ENCODE data around the gene TAOK1. TPM values are rescaled to one million over a fixed set of nuclear protein-coding genes. Genes with fewer than 3 reads are reported as not detected.

Gene TAOK1
- total RNA-seq, 3 donors from 2014 or later (not counting 1 experiment from before 2014, with no cell fraction given): 55.4 to 76.9 (median 70.0) TPM

DNA sequence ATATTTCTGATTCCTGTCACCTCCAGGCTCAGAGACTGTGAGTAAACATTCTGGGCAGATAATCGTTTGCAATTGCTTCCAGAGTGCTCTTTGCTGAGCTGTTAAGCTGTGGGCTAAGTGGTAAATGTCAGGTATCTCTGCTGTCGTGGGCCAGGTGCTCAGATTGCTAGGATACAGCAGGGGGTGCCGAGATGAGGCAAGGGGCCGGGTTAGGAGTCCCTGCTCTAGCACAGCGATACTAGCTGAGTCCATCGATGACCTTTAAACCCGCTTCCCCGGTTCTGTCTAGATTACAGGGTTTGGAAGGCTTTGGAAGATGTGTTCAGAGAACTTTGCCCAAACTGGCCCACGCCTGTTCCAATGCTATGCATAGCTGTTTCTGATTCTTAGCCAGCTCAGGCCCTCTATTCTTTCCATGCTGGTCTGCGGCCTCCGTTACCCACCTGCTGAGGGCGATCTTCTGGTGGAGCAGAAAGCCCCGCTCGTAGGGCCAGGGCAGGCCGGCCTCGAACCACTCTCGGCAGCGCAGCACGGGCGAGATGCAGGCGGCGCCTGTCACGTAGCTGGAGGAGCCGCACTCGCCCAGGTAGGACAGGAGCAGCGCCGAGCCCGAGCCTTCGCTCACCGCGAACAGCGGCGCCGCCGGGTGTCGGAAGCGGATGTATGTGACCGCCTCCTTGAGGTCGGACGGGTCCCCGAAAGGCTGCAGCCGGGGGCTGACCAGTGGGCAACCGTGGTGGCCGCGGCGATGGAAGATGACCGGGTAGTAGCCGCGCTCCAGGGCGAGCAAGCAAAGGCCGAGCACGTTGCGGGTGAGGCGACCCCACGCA, 175.7 kb downstream of the TAOK1 start:
- ATAC-seq (peak; percentile 3 to 28 (median 14)), DNase-seq (peak; percentile 52 to 78)
- Histone ChIP-seq H3K4me3 (ENCODE audit: low read length) (peak overlapping the region; percentile 80), H3K27me3 (ENCODE audit: control insufficient read depth, insufficient read depth, low read length) (no peaks in the 10 kb centered on the region), H3K4me1 (ENCODE audit: control insufficient read depth, insufficient read depth, low read length) (peaks cover 62% of the 10 kb centered on the region), H3K9me3 (ENCODE audit: control insufficient read depth, insufficient read depth, low read length) (no peaks in the 10 kb centered on the region), H3K27ac (ENCODE audit: low read length) (peak overlapping the region; percentile 59), H3K36me3 (ENCODE audit: control insufficient read depth, insufficient read depth, low read length) (peaks cover 6% of the 10 kb centered on the region)
- H3K9me3 Mint-ChIP-seq: no peaks in the 10 kb centered on the region
- TF ChIP-seq CTCF (IDR thresholded peaks at IDR 0.05): no peak
- intact Hi-C loops (cut with micrococcal nuclease): loop anchor here (10.0 kb wide), 1 partner anchor 49 kb away; no protein-coding TSS in a partner anchor
- peak overlapping the region; percentile 97 for H3K4me3 Mint-ChIP-seq
- H3K27me3 Mint-ChIP-seq (ENCODE audit: low read depth in 2 of 2): no peaks in the 10 kb centered on the region
- peak overlapping the region; percentile 93 to 94 for H3K27ac Mint-ChIP-seq
- 6% methylated on average over 55 of the region's 55 CpGs for WGBS (ENCODE audit: insufficient coverage)
- H3K4me1 Mint-ChIP-seq: peaks cover 50 to 64% of the 10 kb centered on the region in 2 donors
- no peaks in the 10 kb centered on the region for H3K36me3 Mint-ChIP-seq

DNA sequence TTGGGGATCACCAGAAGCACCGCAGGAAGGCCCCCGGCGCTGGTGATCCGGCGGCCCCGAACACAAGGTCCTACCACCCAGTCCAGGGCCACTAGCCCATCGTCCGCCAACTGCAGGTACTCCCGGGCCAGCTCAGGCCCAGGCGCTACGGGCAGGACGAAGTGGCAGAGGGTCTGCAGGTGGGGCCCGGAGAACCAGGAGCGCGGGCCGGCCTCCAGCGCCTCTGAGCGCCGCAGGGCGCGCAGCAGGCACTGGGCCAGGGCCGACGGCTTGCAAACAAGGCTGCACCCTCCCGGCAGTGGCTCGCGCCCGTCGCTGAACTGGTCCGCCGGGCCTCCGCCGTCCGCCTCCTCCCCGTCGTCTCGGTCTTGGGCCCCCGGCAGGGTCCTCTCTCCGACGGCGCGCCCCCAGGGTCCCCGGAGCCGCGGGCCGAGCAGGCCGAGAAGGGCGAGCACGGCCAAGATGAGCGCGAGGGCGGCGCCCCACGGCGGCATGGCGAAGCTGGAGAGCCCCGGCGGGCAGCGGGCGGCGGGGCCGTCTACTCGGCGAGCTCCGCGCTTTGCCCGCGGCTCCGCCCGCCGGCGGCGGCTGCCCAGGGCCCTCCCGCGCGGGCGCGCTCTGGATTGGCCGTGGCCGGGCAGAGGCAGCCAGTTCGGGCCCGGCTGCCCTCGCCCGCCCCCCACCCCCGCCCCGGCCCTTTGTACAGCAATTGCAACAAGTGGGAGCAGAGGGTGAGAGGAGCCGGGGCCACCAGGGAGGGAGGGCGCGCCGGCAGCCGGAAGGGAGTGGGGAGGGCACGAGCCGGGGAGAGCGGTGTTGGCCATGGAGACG, 176.5 kb downstream of the TAOK1 start, which contains the start of gene ABHD15:
ABHD15 (minus strand) TSS at position 565 of the 831 bp plus-strand sequence; CDS start at position 494, 71 bp downstream.
- H3K4me1 ChIP-seq (ENCODE audit: control insufficient read depth, insufficient read depth, low read length): peaks cover 58% of the 10 kb centered on the region
- ATAC-seq: peak; percentile 39 to 61 (median 58)

GRCh38 chr17:29567304-29567553, 177.1 kb downstream of the TAOK1 start:
- H3K27me3 ChIP-seq (ENCODE audit: control insufficient read depth, insufficient read depth, low read length): no peaks in the 10 kb centered on the region
- H3K27ac ChIP-seq (ENCODE audit: low read length): peak overlapping the region; percentile 83
- ATAC-seq (peak; percentile 6 to 25 (median 10)), DNase-seq (no peak)
- Mint-ChIP-seq H3K4me3 (peak overlapping the region; percentile 99), H3K9me3 (no peaks in the 10 kb centered on the region), H3K36me3 (no peaks in the 10 kb centered on the region), H3K27me3 (ENCODE audit: low read depth in 2 of 2) (no peaks in the 10 kb centered on the region), H3K27ac (peak overlapping the region; percentile 93 to 94), H3K4me1 (peaks cover 46 to 56% of the 10 kb centered on the region in 2 donors)
- no peaks in the 10 kb centered on the region for H3K9me3 ChIP-seq (ENCODE audit: control insufficient read depth, insufficient read depth, low read length)
- H3K4me3 ChIP-seq (ENCODE audit: low read length): peak overlapping the region; percentile 96
- WGBS (ENCODE audit: insufficient coverage): under 1% methylated on average over 27 of the region's 27 CpGs
- H3K36me3 ChIP-seq (ENCODE audit: control insufficient read depth, insufficient read depth, low read length): peaks cover 6% of the 10 kb centered on the region
- intact Hi-C loops (cut with micrococcal nuclease): loop anchor here (10.0 kb wide), 1 partner anchor 48 kb away; no protein-coding TSS in a partner anchor
- peaks cover 55% of the 10 kb centered on the region for H3K4me1 ChIP-seq (ENCODE audit: control insufficient read depth, insufficient read depth, low read length)
- TF ChIP-seq CTCF (IDR thresholded peaks at IDR 0.05): no peak

More for the DNA sequence above, 176.5 kb downstream of the TAOK1 start, which contains the start of gene ABHD15:
- no peaks in the 10 kb centered on the region for H3K9me3 ChIP-seq (ENCODE audit: control insufficient read depth, insufficient read depth, low read length)
- intact Hi-C loops (cut with micrococcal nuclease): loop anchor here (10.0 kb wide), 1 partner anchor 48 kb away; no protein-coding TSS in a partner anchor
- TF ChIP-seq CTCF (IDR thresholded peaks at IDR 0.05): no peak
- Mint-ChIP-seq H3K4me3 (peak within 1 kb of the TSS; percentile 99), H3K9me3 (no peaks in the 10 kb centered on the region), H3K27ac (peak within 1 kb of the TSS; percentile 93 to 94), H3K36me3 (no peaks in the 10 kb centered on the region), H3K27me3 (ENCODE audit: low read depth in 2 of 2) (no peaks in the 10 kb centered on the region), H3K4me1 (peaks cover 51 to 61% of the 10 kb centered on the region in 2 donors)
- DNase-seq: peak; percentile 67 to 79
- H3K27ac ChIP-seq (ENCODE audit: low read length): peak within 1 kb of the TSS; percentile 83
- WGBS (ENCODE audit: insufficient coverage): under 1% methylated on average over 94 of the region's 94 CpGs
- H3K36me3 ChIP-seq (ENCODE audit: control insufficient read depth, insufficient read depth, low read length): peaks cover 6% of the 10 kb centered on the region
- peak within 1 kb of the TSS; percentile 96 for H3K4me3 ChIP-seq (ENCODE audit: low read length)
- no peaks in the 10 kb centered on the region for H3K27me3 ChIP-seq (ENCODE audit: control insufficient read depth, insufficient read depth, low read length)
